Heart left ventricle (tissue), 16 donors: Measurements from ENCODE around the gene DNAJC3. TPM values are rescaled to one million over a fixed set of nuclear protein-coding genes. Genes with fewer than 3 reads are reported as not detected.
"Not testable (repeated sequence)": the region's sequence is repeated elsewhere in the genome, so short reads cannot be mapped to it uniquely, and the experiment has no call there.

Experiments used
- ATAC-seq, 4 donors: fragments of 200-7000 bp; cut with Tn5 transposase; one replicate each; pipeline ENCODE4 v1.9.1; 2020 to 2022; ENCODE audit warnings: moderate library complexity in 4 of 4, mild to moderate bottlenecking in 3 of 4, moderate number of reproducible peaks in 1 of 4
- DNase-seq, 5 donors: peaks; one replicate each; pipeline ENCODE4 v3.0.0-alpha.2; 2020
- H3K27ac ChIP-seq, 12 donors: fragments of 200-600 bp; sonication (generic) in 4 of 12; one replicate each; pipeline versions ENCODE4 v1.5.0 to v1.8.0; 2016 to 2022; ENCODE audit warnings: mild to moderate bottlenecking in 2 of 12
- H3K27me3 ChIP-seq, 9 donors: fragments of 200-600 bp; sonication (generic) in 2 of 9; one replicate each; pipeline versions ENCODE4 v1.5.1 to v1.8.0; 2016 to 2022; ENCODE audit warnings: mild to moderate bottlenecking in 3 of 9
- H3K36me3 ChIP-seq, 9 donors: fragments of 200-600 bp; sonication (generic) in 2 of 9; one replicate each; pipeline versions ENCODE4 v1.5.0 to v1.8.0; 2018 to 2022; ENCODE audit warnings: mild to moderate bottlenecking in 2 of 9
- H3K4me1 ChIP-seq, 12 donors: fragments of 200-600 bp; sonication (generic) in 4 of 12; one replicate each; pipeline versions ENCODE4 v1.5.0 to v1.8.0; 2016 to 2022; ENCODE audit warnings: mild to moderate bottlenecking in 3 of 12
- H3K4me3 ChIP-seq, 12 donors: fragments of 200-600 bp; sonication (generic) in 4 of 12; one replicate each; pipeline versions ENCODE4 v1.5.0 to v1.8.0; 2017 to 2022; ENCODE audit warnings: mild to moderate bottlenecking in 9 of 12, moderate library complexity in 4 of 12
- H3K9me3 ChIP-seq, 12 donors: fragments of 200-600 bp; sonication (generic) in 4 of 12; one replicate each; pipeline versions ENCODE4 v1.5.0 to v1.8.0; 2016 to 2022; ENCODE audit warnings: mild to moderate bottlenecking in 1 of 12
- CTCF ChIP-seq, 12 donors: fragments of 200-600 bp; sonication (generic) in 4 of 12; IDR thresholded peaks; one replicate each; pipeline versions ENCODE4 v1.5.0 to v1.8.0; 2018 to 2022; ENCODE audit warnings: antibody characterized with exemption in 12 of 12, mild to moderate bottlenecking in 5 of 12
- POLR2A ChIP-seq, 2 donors: fragments of 450-650 bp; IDR thresholded peaks; one replicate each; pipeline ENCODE4 v1.6.1; 2017; ENCODE audit warnings: antibody characterized with exemption in 2 of 2, mild to moderate bottlenecking in 2 of 2, moderate library complexity in 2 of 2
- WGBS, 4 donors: extraction: QIAGEN DNeasy Blood & Tissue Kit in 2 of 4; methylation state at CpG; one replicate each; pipeline versions ENCODE4 v1.1.5 to v1.1.7; 2013 to 2018; 5-methylcytosine and 5-hydroxymethylcytosine counted together
- intact Hi-C, 10 donors: fragments of 100-400 bp; cut with DNase I; formaldehyde crosslinking; loops; one replicate each; pipeline versions ENCODE4 v1.11.1 to v1.14.2; 2022
- polyA plus RNA-seq, 2 donors: library from polyadenylated mRNA; stranded (reverse); fragments of 200-250 nt; gene quantifications; one replicate each; pipeline ENCODE4 v1.2.3, GENCODE V29; 2013
- total RNA-seq, 9 donors: library from RNA; depleted of rRNA in 2 of 9; stranded (reverse); fragments of >200 nt in 2 of 9; fragmentation: NEBNext Ultra II Directional in 3 of 9; extraction: Animal tissue kit (Norgen Biotek cat#: 25700) in 3 of 9; gene quantifications; one replicate each; pipeline versions ENCODE4 v1.1.0 to v1.2.4, GENCODE V29; 2016 to 2023
- donor health status: ischemic (EF 13 %, LVEDD 7.1; RV severe dilation, severe dysfunction).
- donor health status: healthy with polysubstance abuse.
- donor health status: DM: no; HTN: yes; CAD: no.
- donor health status: DM: no; HTN: no; CAD: no.
- donor health status: ischemic (EF 25% LVEDD 6.9; RV normal size, moderate dysfunction).
- donor health status: ischemic (EF 25% LVEDD 5.7; RV mildly dilated, moderate dysfunction).
- donor health status: healthy.
- donor health status: DM: yes; HTN: yes; CAD: no.
- donor health status: ischemic (EF 35%, LVEDD 5.7; RV mildly dilated, moderate dysfunction).
- donor health status: nonischemic (EF 11% LVEDD 7.7; RV severe dilation, severe dysfunction).
- donor health status: DM: yes; HTN: yes; CAD: no.
- donor health status: PGD.
- donor health status: ischemic (EF 29% LVEDD 5.4; RV normal size, mild dysfunction).
- donor health status: nonischemic (EF 23%, LVEDD 6.1; RV moderate dilation, normal function).

DNAJC3 gene
- total and polyA plus RNA-seq, 11 donors, result 8.7 to 43.9 (median 33.7) TPM

GRCh38 chr13:95724252-95724651, 47.3 kb downstream of the DNAJC3 start:
- H3K9me3 ChIP-seq, result no peaks in the 10 kb centered on the region
- no peak overlapping the region for H3K27ac ChIP-seq
- H3K36me3 ChIP-seq, result peaks cover 0 to 29% (median 23%) of the 10 kb centered on the region in 9 donors
- intact Hi-C loops, result no loop called here
- no peaks in the 10 kb centered on the region for H3K27me3 ChIP-seq
- DNase-seq, result no peak
- 92 to 99% (median 96%) methylated on average over 3 of the region's 3 CpGs for WGBS, 4 donors
- H3K4me3 ChIP-seq, result no peak overlapping the region
- ATAC-seq, result no peak
- H3K4me1 ChIP-seq, result no peaks in the 10 kb centered on the region
- TF ChIP-seq CTCF (IDR thresholded peaks at IDR 0.05) (no peak), POLR2A (IDR thresholded peaks at IDR 0.05) (no peak)

- TF ChIP-seq CTCF (IDR thresholded peaks at IDR 0.05) (no peak), POLR2A (IDR thresholded peaks at IDR 0.05) (no peak)
- Histone ChIP-seq H3K36me3 (peaks cover 0 to 29% (median 23%) of the 10 kb centered on the region in 9 donors), H3K27me3 (no peaks in the 10 kb centered on the region), H3K9me3 (peaks cover 0 to 13% (median 3%) of the 10 kb centered on the region in 12 donors), H3K27ac (no peak overlapping the region), H3K4me1 (no peaks in the 10 kb centered on the region), H3K4me3 (no peak overlapping the region)
- intact Hi-C loops, result no loop called here
- DNase-seq, result no peak
- ATAC-seq, result no peak
- WGBS, 4 donors, result 81 to 88% (median 83%) methylated on average over 3 of the region's 3 CpGs
Observed at GRCh38 chr13:95726876-95727275, 49.9 kb downstream of the DNAJC3 start.

GRCh38 chr13:95728957-95729356, 52.0 kb downstream of the DNAJC3 start:
- TF ChIP-seq CTCF (IDR thresholded peaks at IDR 0.05), result no peak
- TF ChIP-seq POLR2A (IDR thresholded peaks at IDR 0.05), result no peak
- no peak overlapping the region for H3K4me3 ChIP-seq
- no peaks in the 10 kb centered on the region for H3K4me1 ChIP-seq
- peaks cover 0 to 34% (median 12%) of the 10 kb centered on the region in 12 donors for H3K9me3 ChIP-seq
- ATAC-seq (no peak), DNase-seq (no peak)
- 86 to 100% (median 94%) methylated on average over 1 to 2 of the region's 2 CpGs for WGBS, 4 donors
- no peak overlapping the region for H3K27ac ChIP-seq
- peaks cover 0 to 25% (median 17%) of the 10 kb centered on the region in 9 donors for H3K36me3 ChIP-seq
- no peaks in the 10 kb centered on the region for H3K27me3 ChIP-seq
- intact Hi-C loops, result no loop called here

GRCh38 chr13:95734124-95734523, 57.2 kb downstream of the DNAJC3 start:
- Histone ChIP-seq H3K4me1 (no peaks in the 10 kb centered on the region), H3K4me3 (no peak overlapping the region), H3K36me3 (peaks cover 0 to 4% (median 0%) of the 10 kb centered on the region in 9 donors), H3K9me3 (peaks cover 0 to 47% (median 18%) of the 10 kb centered on the region in 12 donors), H3K27me3 (no peaks in the 10 kb centered on the region), H3K27ac (no peak overlapping the region)
- DNase-seq (no peak), ATAC-seq (no peak)
- 98 to 100% (median 99%) methylated on average over 2 of the region's 2 CpGs for WGBS, 4 donors
- TF ChIP-seq CTCF (IDR thresholded peaks at IDR 0.05) (no peak), POLR2A (IDR thresholded peaks at IDR 0.05) (no peak)
- intact Hi-C loops, result no loop called here

GRCh38 chr13:95740071-95740978, 63.4 kb downstream of the DNAJC3 start:
- intact Hi-C loops, DNase-seq, H3K9me3 ChIP-seq, H3K4me1 ChIP-seq, H3K36me3 ChIP-seq, H3K27ac ChIP-seq, H3K4me3 ChIP-seq, ATAC-seq, H3K27me3 ChIP-seq: not testable (repeated sequence)
- 86 to 91% (median 87%) methylated on average over 10 to 11 of the region's 37 CpGs for WGBS, 4 donors
